ENCODE measurements around the gene C19orf44.

DNA sequence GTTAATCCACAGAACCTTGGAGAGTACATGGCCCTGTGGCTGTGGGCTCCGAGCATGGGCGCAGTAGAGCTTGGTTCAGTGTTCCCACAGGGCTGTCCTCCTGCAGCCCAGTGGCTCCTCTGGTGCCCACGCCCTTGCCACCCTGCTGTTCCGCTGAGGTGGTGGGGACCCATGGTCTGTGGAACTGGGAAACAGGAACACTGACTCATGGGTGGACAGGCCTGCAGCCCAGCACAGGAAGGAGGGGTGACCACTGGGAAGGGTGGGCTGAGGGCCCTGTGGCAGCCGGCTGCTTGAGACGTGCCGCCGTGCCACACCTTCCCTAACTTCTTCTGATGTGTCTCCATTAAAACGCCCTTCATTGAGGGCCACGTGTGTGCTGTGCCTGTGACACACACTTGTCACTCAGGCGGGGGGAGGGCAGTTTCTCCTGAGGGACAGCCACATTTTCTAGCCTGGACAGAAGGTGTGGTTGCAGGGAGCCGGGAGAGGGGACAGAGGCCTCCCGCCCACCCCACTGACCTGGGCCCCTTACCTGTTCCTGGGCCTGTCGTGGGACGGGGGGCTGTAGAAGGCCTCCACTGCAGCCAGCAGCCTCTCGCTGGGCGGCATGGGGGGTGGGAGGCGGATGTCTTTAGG is 24.9 kb downstream of the C19orf44 start:
- TF ChIP-seq, protein P1, sequence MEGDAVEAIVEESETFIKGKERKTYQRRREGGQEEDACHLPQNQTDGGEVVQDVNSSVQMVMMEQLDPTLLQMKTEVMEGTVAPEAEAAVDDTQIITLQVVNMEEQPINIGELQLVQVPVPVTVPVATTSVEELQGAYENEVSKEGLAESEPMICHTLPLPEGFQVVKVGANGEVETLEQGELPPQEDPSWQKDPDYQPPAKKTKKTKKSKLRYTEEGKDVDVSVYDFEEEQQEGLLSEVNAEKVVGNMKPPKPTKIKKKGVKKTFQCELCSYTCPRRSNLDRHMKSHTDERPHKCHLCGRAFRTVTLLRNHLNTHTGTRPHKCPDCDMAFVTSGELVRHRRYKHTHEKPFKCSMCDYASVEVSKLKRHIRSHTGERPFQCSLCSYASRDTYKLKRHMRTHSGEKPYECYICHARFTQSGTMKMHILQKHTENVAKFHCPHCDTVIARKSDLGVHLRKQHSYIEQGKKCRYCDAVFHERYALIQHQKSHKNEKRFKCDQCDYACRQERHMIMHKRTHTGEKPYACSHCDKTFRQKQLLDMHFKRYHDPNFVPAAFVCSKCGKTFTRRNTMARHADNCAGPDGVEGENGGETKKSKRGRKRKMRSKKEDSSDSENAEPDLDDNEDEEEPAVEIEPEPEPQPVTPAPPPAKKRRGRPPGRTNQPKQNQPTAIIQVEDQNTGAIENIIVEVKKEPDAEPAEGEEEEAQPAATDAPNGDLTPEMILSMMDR (IDR thresholded peaks at IDR 0.05): no peak
- no peak for TF ChIP-seq POLR2A (IDR thresholded peaks at IDR 0.05)
- TF ChIP-seq EP300 (IDR thresholded peaks at IDR 0.05): no peak

Measured in tibial nerve (tissue), 4 donors.